CD4-positive, alpha-beta T cell treated with Interferon gamma for 1 hour (primary cell): Measurements from ENCODE around the gene RBBP9.
A peak's percentile ranks its signal among the peaks of the same experiment; 100 is the strongest.
"Not testable (repeated sequence)": the region's sequence is repeated elsewhere in the genome, so short reads cannot be mapped to it uniquely, and the experiment has no call there.

Source experiments
- DNase-seq: peaks from one replicate; pipeline ENCODE4 v3.0.0-alpha.2; 2020

RBBP9 gene

GRCh38 chr20:18496740-18497592 is at the start of gene RBBP9:
Gene RBBP9 (minus strand): TSS chr20:18497225. CDS start chr20:18497167, 58 bp downstream.
- DNase-seq, result peak; percentile 77

GRCh38 chr20:18545566-18545965 is 48.5 kb upstream of the RBBP9 start:
- DNase-seq, result no peak

- no peak for DNase-seq
These were observed 46.9 kb upstream of the RBBP9 start for GRCh38 chr20:18543932-18544331.

DNA sequence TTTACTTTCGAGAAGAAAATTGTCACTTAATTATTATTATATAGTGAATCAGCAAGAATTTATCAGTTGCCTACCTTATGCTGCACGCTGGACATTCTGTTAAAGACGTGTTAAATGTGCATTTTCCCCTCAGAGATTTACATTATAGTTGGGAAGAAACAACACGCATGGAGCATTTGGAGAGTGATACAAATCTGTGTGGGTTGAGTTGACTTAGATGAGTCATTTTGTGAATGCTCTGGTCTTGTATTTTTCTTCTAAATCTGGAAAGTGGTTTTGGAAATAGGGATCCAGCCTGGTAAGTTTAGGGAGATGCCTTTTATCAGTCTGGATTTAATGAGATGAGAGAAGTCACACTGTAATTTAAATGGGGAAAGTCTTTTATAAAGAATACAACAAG is 46.2 kb upstream of the RBBP9 start:
- DNase-seq, result no peak

- no peak for DNase-seq
These were observed 44.7 kb upstream of the RBBP9 start for GRCh38 chr20:18541741-18542140.

DNA sequence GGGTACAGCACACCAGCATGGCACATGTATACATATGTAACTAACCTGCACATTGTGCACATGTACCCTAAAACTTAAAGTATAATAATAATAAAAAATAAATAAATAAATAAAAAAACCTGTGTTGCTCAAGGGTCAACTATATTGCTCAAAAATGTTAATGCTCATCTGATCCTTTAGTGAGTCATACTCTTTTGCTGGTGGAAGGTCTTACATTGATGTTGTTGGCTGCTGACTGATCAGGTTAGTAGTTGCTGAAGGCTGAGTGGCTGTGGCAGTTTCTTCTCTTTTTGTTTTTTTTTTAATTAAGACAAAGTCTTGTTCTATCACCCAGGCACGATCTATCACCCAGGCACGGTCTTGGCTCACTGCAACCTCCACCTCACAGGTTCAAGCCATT is 40.6 kb upstream of the RBBP9 start:
- DNase-seq, result no peak

GRCh38 chr20:18533978-18534644 is 37.1 kb upstream of the RBBP9 start:
- no peak for DNase-seq

DNA sequence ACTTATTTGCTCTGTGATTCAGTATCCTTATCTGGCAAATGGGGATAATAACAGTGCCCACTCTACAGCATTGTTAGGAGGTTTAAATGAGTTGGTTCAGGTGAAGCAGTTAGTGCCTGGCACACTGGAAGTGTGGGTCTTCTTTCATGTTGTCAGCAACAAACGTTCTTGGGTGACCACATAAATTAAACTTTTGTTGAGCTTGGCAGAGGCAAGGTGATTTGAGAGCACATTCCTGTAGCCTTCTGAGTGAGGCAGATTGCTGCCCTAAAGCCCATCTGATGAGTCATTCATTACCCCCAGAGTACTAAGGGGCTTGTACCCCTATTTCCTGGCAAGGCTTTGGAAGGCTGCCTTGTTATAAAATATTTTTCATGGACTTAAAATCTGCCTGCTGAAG is 36.5 kb upstream of the RBBP9 start:
- no peak for DNase-seq

- DNase-seq, result no peak
These were observed 35.6 kb upstream of the RBBP9 start for GRCh38 chr20:18532626-18533025.

- DNase-seq, result no peak
These were observed 32.0 kb upstream of the RBBP9 start for GRCh38 chr20:18529041-18529440.

- no peak for DNase-seq
These were observed 30.8 kb upstream of the RBBP9 start for GRCh38 chr20:18527836-18528235.

DNA sequence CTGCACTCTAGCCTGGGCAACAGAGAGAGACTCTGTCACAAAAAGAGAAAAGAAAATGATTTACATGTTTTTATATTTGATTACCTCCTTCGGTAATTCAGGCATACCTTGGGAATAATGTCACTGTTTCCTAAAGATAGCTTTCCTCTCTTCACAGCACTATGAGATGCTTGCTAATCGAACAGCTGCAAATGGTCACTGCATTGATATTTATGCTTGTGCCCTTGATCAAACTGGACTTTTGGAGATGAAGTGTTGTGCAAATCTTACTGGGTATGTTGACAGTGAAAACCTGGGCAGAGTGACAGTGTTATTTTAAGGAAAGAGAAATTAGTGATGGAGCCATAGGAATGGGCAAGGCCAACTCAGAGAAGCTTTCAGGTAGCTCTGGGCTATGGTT is 30.3 kb upstream of the RBBP9 start:
- DNase-seq, result no peak

GRCh38 chr20:18526761-18527160 is 29.7 kb upstream of the RBBP9 start:
- not testable (repeated sequence) for DNase-seq

GRCh38 chr20:18524646-18525045 is 27.6 kb upstream of the RBBP9 start:
- DNase-seq, result no peak

GRCh38 chr20:18523066-18523465 is 26.0 kb upstream of the RBBP9 start:
- no peak for DNase-seq

DNA sequence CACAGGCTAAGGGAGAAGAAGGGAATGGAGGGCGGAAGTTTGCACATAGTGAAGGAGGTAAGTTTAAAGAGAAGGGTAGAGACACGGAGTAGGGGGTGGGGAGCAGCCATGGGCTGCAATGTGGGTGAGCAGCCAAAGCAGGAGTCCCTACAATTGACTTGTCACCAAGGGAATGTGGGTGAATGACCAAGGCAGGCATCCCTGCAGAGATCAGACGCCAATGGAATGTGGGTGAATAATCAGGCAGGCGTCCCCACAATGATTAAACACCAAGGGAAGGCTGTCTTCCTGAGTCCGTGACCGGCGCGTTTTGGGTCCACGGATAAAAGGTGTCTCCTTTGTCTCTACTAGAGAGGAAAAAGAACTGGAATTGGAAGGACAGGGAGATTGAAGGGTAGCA is 25.0 kb upstream of the RBBP9 start:
- DNase-seq, result not testable (repeated sequence)

DNA sequence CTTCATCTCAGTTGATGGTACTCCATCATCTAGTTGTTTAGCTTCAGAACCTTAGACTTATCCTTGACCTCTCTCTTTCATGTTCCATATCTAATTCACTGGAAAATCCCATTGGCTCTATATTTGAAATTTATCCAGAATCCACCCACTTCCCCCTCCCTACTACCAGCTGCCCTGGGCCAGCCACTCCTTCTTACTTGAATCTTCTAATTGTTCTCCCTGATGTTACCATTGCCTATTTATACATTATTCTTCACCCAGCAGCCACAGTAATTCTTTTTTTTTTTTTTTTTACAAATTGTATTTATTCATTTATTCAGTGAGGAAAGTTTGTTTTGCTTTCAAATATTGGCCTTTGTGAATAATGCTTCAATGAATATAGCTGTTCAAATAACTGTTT is 18.9 kb upstream of the RBBP9 start:
- no peak for DNase-seq

GRCh38 chr20:18514127-18514526 is 17.1 kb upstream of the RBBP9 start:
- DNase-seq, result no peak

GRCh38 chr20:18513208-18513607 is 16.2 kb upstream of the RBBP9 start:
- no peak for DNase-seq

GRCh38 chr20:18511571-18511970 is 14.5 kb upstream of the RBBP9 start:
- DNase-seq, result no peak

DNA sequence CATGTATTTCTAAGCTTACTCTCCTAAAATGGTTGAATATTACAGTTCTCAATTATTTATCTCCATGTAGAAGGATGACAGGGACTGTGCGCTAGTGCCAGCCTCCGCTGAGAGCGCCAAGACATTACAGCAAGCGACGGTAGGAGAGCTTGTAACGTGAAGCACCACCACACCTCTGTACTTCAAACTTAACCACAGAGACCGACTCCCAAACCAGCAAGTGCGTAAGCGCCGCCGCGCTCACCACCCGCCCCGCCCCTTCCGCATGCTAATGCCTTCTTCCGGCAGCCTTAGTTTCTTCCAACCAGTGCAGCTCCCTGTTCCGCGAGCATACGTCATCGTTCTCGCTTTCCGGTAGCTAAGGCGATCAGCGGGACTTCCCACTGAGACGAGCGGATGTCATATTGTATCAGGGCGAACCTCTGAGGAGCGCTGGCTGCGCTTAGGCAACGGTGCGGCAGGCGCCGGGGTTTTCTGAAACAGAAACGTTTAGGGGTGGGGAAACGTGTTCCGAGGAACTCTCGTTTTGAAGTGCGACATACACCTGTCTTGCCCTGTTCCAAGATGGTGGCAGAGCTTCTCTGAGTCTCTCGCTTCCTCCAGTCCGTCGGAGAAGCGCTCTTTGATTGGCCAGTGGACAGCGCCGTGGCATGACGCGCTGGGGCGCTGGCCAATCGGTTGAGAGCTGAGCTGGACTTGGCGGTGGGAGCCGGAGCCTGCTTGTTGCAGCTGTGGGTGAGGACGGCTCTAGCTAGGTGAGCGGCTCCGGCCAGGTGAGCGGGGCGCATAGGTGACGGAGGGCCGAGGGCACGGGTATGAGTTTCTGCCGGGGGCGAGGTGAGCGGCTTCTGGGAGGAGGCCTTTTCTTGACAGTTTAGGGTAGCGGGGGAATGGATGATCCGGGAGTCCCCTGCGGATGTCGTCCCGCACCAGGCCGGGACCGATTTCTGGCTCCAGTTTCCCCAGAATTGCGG is 10.5 kb upstream of the RBBP9 start, which contains the start of gene SEC23B:
TSS of gene SEC23B (plus strand) at position 723 of the 974 bp plus-strand sequence. CDS start 2,896 bp downstream, outside the sequence.
- peak; percentile 99 for DNase-seq

GRCh38 chr20:18506744-18507143 is 9.7 kb upstream of the RBBP9 start:
- peak; percentile 4 for DNase-seq

DNA sequence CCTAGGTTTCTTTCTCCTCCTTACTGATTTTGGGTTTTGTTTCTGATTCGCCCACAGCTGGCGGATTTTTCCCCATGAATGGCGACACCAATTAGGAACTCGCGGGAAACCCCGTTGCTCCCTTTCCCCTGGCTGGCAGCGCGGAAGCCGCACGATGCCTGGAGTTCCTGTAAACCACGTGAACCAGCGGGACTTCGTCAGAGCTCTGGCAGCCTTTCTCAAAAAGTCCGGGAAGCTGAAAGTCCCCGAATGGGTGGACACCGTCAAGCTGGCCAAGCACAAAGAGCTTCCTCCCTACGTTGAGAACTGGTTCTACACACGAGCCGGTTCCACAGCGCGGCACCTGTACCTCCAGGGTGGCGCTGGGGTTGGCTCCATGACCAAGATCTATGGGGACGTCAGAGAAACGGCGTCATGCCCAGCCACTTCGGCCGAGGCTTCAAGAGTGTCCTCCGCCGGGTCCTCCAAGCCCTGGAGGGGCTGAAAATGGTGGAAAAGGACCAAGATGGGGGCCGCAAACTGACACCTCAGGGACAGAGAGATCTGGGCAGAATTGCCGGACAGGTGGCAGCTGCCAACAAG is 7.5 kb upstream of the RBBP9 start:
- DNase-seq, result peak; percentile 51
